Osteoblast (primary cell): ENCODE measurements around the gene TAF9. TPM values are rescaled to one million over a fixed set of nuclear protein-coding genes. Genes with fewer than 3 reads are reported as not detected.

ENCODE experiments used
- DNase-seq: peaks from one replicate; pipeline ENCODE4 v3.0.0; 2011; ENCODE audit warnings: low spot score, mixed read lengths; ENCODE audit not compliant: insufficient read length; ENCODE audit errors: missing footprints
- H2AFZ ChIP-seq: 2 replicates; pipeline ENCODE4 v1.6.0; 2011; ENCODE audit warnings: mild to moderate bottlenecking, low read length
- H3K27ac ChIP-seq: 2 replicates; pipeline ENCODE4 v1.5.1; 2011; ENCODE audit warnings: mild to moderate bottlenecking, low read depth, low read length, moderate library complexity
- H3K27me3 ChIP-seq: 2 replicates; pipeline ENCODE4 v1.6.0; 2012; ENCODE audit warnings: mild to moderate bottlenecking, control low read depth, inconsistent platforms, low read length, moderate library complexity; ENCODE audit not compliant: insufficient read depth
- H3K36me3 ChIP-seq: 2 replicates; pipeline ENCODE4 v1.5.1; 2011; ENCODE audit warnings: mild to moderate bottlenecking, low read length, control low read depth, moderate library complexity; ENCODE audit not compliant: insufficient read depth
- H3K4me1 ChIP-seq: 2 replicates; pipeline ENCODE4 v1.5.1; 2011; ENCODE audit warnings: mild to moderate bottlenecking, low read length, control low read depth, moderate library complexity; ENCODE audit not compliant: insufficient read depth
- H3K4me2 ChIP-seq: 2 replicates; pipeline ENCODE4 v1.6.0; 2011; ENCODE audit warnings: mild to moderate bottlenecking, low read length; ENCODE audit not compliant: insufficient read depth
- H3K4me3 ChIP-seq: fragments of 200-600 bp; sonication (generic); 3 replicates; pipeline ENCODE4 v1.5.1; 2012; ENCODE audit warnings: mild to moderate bottlenecking, low read length, inconsistent platforms; ENCODE audit not compliant: insufficient read depth
- H3K79me2 ChIP-seq: 2 replicates; pipeline ENCODE4 v1.6.0; 2012; ENCODE audit warnings: mild to moderate bottlenecking, low read length, control low read depth, inconsistent platforms; ENCODE audit not compliant: insufficient read depth
- H3K9me3 ChIP-seq: 2 replicates; pipeline ENCODE4 v1.5.1; 2011; ENCODE audit warnings: low read depth, low read length, control low read depth
- H4K20me1 ChIP-seq: 2 replicates; pipeline ENCODE4 v1.6.0; 2012; ENCODE audit warnings: mild to moderate bottlenecking, low read length, control low read depth; ENCODE audit not compliant: insufficient read depth
- CTCF ChIP-seq: IDR thresholded peaks from 2 replicates; pipeline ENCODE4 v1.5.1; 2011; ENCODE audit warnings: mild to moderate bottlenecking, low read depth, low read length, moderate library complexity; ENCODE audit errors: extremely low read depth
- total RNA-seq: library from RNA; depleted of rRNA; stranded (reverse); fragments of >200 nt; gene quantifications from 2 replicates; pipeline ENCODE4 v1.2.3, GENCODE V29; 2012

Gene TAF9
- 84.7 and 85.2 TPM in 2 replicates for total RNA-seq

- DNase-seq = peak; percentile 97
- TF ChIP-seq CTCF = no peak
- no peaks in the 10 kb centered on the region for H3K9me3 ChIP-seq
- H3K4me3 ChIP-seq = peak within 1 kb of the TSS; percentile 95
- peaks cover 30% of the 10 kb centered on the region for H3K36me3 ChIP-seq
- H3K4me2 ChIP-seq = peak within 1 kb of the TSS; percentile 96
- no peaks in the 10 kb centered on the region for H3K27me3 ChIP-seq
- peaks cover 21% of the 10 kb centered on the region for H3K4me1 ChIP-seq
- H3K27ac ChIP-seq = peak within 1 kb of the TSS; percentile 98
- H3K79me2 ChIP-seq = peaks cover 76% of the 10 kb centered on the region
- H2AFZ ChIP-seq = peak within 1 kb of the TSS; percentile 99
- H4K20me1 ChIP-seq = peaks cover 15% of the 10 kb centered on the region
Measured at GRCh38 chr5:69369340-69370121, at the start of gene TAF9, which contains the start of the genes AK6 and RAD17. TSS of gene TAF9 (minus strand) at chr5:69369520. CDS start at chr5:69365737, 3,783 bp downstream. TSS of gene AK6 (minus strand) at chr5:69369520. CDS start at chr5:69369490, 30 bp downstream. TSS of gene RAD17 (plus strand) at chr5:69369818. CDS start at chr5:69372209, 2,391 bp downstream.

GRCh38 chr5:69418554-69418953 lies 49.2 kb upstream of the TAF9 start:
- no peak overlapping the region for H3K4me3 ChIP-seq
- H3K4me1 ChIP-seq = no peaks in the 10 kb centered on the region
- TF ChIP-seq CTCF = no peak
- no peaks in the 10 kb centered on the region for H3K9me3 ChIP-seq
- no peaks in the 10 kb centered on the region for H4K20me1 ChIP-seq
- no peak overlapping the region for H3K27ac ChIP-seq
- H3K36me3 ChIP-seq = peaks cover 6% of the 10 kb centered on the region
- H2AFZ ChIP-seq = no peak overlapping the region
- H3K27me3 ChIP-seq = no peaks in the 10 kb centered on the region
- no peaks in the 10 kb centered on the region for H3K79me2 ChIP-seq
- no peak overlapping the region for H3K4me2 ChIP-seq
- DNase-seq = no peak

- Histone ChIP-seq H3K36me3 (peaks cover 7% of the 10 kb centered on the region), H3K4me2 (no peak overlapping the region), H2AFZ (no peak overlapping the region), H3K4me3 (no peak overlapping the region), H3K9me3 (no peaks in the 10 kb centered on the region), H3K27me3 (no peaks in the 10 kb centered on the region), H3K27ac (no peak overlapping the region), H3K4me1 (no peaks in the 10 kb centered on the region), H4K20me1 (no peaks in the 10 kb centered on the region), H3K79me2 (no peaks in the 10 kb centered on the region)
- TF ChIP-seq CTCF = no peak
- no peak for DNase-seq
Measured at GRCh38 chr5:69416699-69417098, 47.4 kb upstream of the TAF9 start.

- no peak overlapping the region for H2AFZ ChIP-seq
- no peak overlapping the region for H3K4me3 ChIP-seq
- H3K79me2 ChIP-seq = no peaks in the 10 kb centered on the region
- H3K4me2 ChIP-seq = no peak overlapping the region
- peaks cover 12% of the 10 kb centered on the region for H3K36me3 ChIP-seq
- H3K9me3 ChIP-seq = no peaks in the 10 kb centered on the region
- TF ChIP-seq CTCF = no peak
- DNase-seq = no peak
- no peaks in the 10 kb centered on the region for H4K20me1 ChIP-seq
- H3K4me1 ChIP-seq = no peaks in the 10 kb centered on the region
- no peaks in the 10 kb centered on the region for H3K27me3 ChIP-seq
- H3K27ac ChIP-seq = no peak overlapping the region
Measured at GRCh38 chr5:69416180-69416579, 46.9 kb upstream of the TAF9 start.
